Stromal cell of bone marrow (primary cell): ENCODE data around the gene MGP.

Experiments used
- DNase-seq: peaks from one replicate; pipeline ENCODE4 v3.0.0-alpha.2; 2012; ENCODE audit warnings: low read depth

Gene MGP

DNA sequence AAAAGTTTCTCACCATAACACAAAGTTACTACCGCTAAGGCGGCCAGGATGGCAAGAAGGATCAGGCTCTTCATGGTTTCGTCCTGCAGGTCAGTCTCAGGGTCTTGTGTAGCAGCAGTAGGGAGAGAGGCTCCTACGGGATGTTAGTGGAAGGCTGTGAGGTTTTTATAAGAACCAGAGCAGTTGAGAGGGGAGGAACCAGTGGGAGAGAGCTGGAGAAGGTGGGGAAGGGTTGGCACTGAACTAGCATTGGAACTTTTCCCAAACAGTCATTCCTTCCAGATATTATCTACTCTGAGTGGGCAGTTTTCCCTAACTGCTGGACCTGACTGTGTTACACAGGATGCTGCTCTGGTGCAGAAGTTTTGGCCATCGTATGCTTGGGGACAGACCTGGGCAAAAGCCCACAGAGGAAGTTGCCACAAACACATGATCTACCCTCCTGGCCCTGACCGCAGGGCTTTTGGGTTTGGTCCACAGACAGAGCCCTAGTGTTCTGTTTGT lies at the start of gene MGP:
TSS of gene MGP (minus strand) at position 137 of the 504 bp plus-strand sequence. CDS start at position 74, 63 bp downstream.
- DNase-seq = peak; percentile 77

- no peak for DNase-seq
Observed at GRCh38 chr12:14935031-14935430, 49.4 kb upstream of the MGP start.

DNA sequence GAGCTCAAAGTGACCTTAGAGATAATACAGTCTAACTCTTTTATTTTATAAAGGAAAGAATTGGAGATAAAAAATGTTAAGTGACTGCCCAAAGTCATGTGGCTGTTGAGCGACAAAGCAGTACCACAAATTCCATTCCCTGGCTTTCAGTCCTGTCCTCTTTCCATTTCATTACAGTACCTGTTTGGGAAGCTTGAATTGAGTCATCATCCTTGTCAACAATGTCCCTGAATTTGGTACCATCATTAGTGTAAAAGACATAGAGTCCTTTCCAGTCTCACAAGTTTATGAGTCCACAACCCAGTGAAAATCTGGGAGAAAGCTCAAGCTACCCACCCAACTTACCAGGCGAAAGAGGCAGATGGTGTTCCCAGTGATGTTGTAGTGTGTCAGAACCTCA lies 48.9 kb upstream of the MGP start:
- no peak for DNase-seq

DNA sequence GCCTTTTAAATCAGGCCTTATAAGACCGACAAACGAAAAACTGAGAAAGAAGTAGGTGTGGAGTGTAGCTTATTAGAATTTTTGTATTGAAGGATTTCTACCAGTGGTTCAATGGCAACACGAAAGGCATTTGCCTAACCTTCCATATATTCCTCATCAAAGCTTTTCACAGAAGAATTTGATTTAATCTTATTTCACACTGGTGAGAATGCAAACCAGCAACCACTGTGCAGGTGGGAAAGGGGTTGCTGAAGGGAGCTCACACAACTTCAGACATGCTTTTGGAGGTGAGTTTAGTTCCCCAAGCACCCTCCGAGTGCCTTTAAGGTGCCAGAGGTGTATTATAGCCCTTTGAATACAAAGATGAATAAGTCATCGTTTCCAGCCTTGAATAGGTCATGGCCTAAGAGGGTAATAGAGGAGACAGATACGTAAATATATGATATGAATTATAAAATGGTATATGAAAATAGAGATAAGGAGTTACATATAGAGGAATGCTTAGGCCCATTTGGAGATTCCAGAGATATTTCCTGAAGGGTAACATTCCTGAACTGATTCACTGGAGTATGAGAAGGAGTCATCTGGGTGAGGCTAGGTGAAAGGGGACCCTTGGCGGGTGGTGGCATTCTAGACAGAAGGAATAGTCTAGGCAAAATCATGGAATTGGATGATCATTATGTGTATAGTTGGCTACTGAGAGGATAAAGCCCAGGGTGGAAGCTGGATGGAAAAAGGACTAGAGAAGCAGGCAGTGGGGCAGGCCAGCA lies 46.3 kb upstream of the MGP start:
- no peak for DNase-seq

DNA sequence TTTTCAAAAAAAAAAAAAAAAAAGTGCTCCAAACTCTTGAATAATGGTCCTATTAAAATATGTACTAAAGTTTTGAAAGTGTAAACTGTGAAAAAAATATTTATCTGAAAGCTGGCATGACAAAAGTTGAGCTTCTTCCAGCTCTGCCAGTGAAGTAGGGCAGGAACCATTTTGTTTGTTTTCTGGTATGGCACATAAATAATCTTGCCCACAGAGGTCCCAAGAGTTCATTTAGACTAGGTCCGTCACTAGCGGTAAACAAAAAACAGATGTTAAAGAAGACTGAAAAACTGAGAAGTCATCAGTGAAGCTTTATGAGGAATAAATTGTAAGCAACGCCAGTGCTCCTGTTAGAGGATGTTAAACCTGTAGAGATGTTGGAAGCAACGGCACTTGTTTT lies 45.7 kb upstream of the MGP start:
- DNase-seq = no peak

DNA sequence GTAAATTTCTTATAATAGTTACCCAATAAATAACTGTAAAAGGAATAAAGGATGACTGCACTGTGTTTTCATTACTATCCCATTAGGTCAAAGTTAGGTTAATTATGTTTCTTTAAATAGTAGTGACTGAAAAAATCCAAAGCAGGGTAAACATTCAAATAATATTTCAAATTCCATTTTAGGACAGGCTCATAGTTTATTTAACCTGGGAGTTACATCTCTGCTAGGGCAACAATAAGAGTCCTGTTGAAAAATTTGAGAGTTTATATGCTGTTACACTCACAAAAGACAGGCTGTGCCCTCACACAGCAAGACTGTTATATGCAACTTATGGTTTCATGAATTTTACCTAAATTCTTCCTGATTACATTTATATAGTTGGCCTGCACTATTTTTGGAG lies 44.6 kb upstream of the MGP start:
- DNase-seq = no peak

GRCh38 chr12:14928931-14929330 lies 43.3 kb upstream of the MGP start:
- no peak for DNase-seq

GRCh38 chr12:14927267-14927666 lies 41.6 kb upstream of the MGP start:
- no peak for DNase-seq

DNA sequence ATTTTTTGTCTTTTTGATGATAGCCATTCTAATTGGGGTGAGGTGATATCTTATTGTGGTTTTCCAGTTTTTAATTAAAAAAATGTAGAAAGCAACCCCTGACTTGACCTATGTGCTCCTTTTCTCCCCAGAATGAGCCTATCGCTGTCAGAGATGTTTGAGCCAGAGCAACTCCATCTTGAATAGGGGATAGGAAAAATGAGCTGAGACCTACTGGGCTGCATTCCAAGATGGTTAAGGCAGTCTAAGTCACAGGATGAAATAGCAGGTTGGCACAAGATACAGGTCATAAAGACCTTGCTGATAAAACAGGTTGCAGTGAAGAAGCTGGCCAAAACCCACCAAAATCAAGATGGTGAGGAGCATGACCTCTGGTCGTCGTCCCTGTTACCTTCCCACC lies 38.9 kb upstream of the MGP start:
- no peak for DNase-seq

- no peak for DNase-seq
Observed at GRCh38 chr12:14923944-14924343, 38.3 kb upstream of the MGP start.

- no peak for DNase-seq
Observed at GRCh38 chr12:14921218-14921617, 35.6 kb upstream of the MGP start.

- no peak for DNase-seq
Observed at GRCh38 chr12:14920475-14921126, 34.9 kb upstream of the MGP start.

- no peak for DNase-seq
Observed at GRCh38 chr12:14919455-14919854, 33.8 kb upstream of the MGP start.

GRCh38 chr12:14915736-14916135 lies 30.1 kb upstream of the MGP start:
- DNase-seq = no peak

DNA sequence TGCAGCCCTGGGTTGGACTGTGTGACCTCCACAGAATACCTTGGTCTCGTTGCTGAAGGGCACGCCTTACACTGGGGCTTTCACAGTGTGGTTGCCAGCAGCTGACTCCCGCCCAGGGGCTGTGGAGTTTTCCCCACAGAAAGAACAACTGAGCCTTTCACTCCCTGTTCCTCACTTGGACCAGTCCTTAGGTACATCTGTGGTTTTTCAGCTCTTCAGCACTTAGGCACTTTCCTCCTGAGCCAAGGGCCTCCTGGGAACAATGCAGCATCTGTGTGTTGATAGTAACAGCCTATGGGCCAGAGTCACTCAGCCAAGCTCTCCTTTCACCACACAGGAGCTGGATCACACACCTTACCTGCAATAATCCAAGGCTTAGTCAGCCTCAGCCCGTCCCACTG lies 27.7 kb upstream of the MGP start:
- DNase-seq = no peak

GRCh38 chr12:14911131-14911530 lies 25.5 kb upstream of the MGP start:
- no peak for DNase-seq

GRCh38 chr12:14910090-14910915 lies 24.6 kb upstream of the MGP start:
- no peak for DNase-seq

- no peak for DNase-seq
Observed at GRCh38 chr12:14907953-14908352, 22.3 kb upstream of the MGP start.

GRCh38 chr12:14906114-14906513 lies 20.5 kb upstream of the MGP start:
- no peak for DNase-seq

GRCh38 chr12:14905269-14906004 lies 19.8 kb upstream of the MGP start:
- DNase-seq = no peak

GRCh38 chr12:14904854-14905253 lies 19.2 kb upstream of the MGP start:
- DNase-seq = no peak
